GM12878 (cell line): ENCODE measurements around the gene CCDC88A.

Experiments
- CTCF ChIP-seq, 3 experiments: IDR thresholded peaks in 2 of 3; conservative IDR thresholded peaks in 1 of 3; 2 replicates each; pipeline ENCODE4 v1.5.1; 2011; ENCODE audit warnings: low read depth in 3 of 3, low read length in 3 of 3, mild to moderate bottlenecking in 3 of 3, control low read depth in 2 of 3, moderate library complexity in 2 of 3, inconsistent platforms in 1 of 3, mixed read lengths in 1 of 3; ENCODE audit not compliant: control insufficient read depth in 2 of 3, insufficient read depth in 1 of 3; ENCODE audit errors: extremely low read depth in 1 of 3
- EP300 ChIP-seq, 2 experiments: fragments of 150-350 bp in 1 of 2; IDR thresholded peaks; 2 replicates each; pipeline ENCODE4 v1.6.1; 2011 to 2012; ENCODE audit warnings: low read depth in 2 of 2, low read length in 2 of 2, borderline replicate concordance in 1 of 2, improper control_type of control experiment in 1 of 2, inconsistent platforms in 1 of 2; ENCODE audit not compliant: control insufficient read depth in 1 of 2
- EZH2 ChIP-seq: IDR thresholded peaks from 2 replicates; pipeline ENCODE4 v1.6.1; 2012; ENCODE audit warnings: low read depth, mild to moderate bottlenecking, control low read depth, inconsistent platforms, low read length, borderline replicate concordance; ENCODE audit not compliant: control insufficient read depth
- HDAC2 ChIP-seq: fragments of 200-600 bp; sonication (generic); IDR thresholded peaks from 2 replicates; pipeline ENCODE4 v1.6.1; 2017
- JUNB ChIP-seq: IDR thresholded peaks from 2 replicates; pipeline ENCODE4 v1.6.1; 2016; ENCODE audit warnings: antibody characterized with exemption, mild to moderate bottlenecking
- MAX ChIP-seq: IDR thresholded peaks from 2 replicates; pipeline ENCODE4 v1.6.1; 2012; ENCODE audit warnings: low read depth, low read length, improper control_type of control experiment
- NR2C2 ChIP-seq: IDR thresholded peaks from 2 replicates; pipeline ENCODE4 v1.6.1; 2011; ENCODE audit warnings: borderline replicate concordance, low read depth; ENCODE audit not compliant: control insufficient read depth, insufficient read length
- PML ChIP-seq: IDR thresholded peaks from 2 replicates; pipeline ENCODE4 v1.6.1; 2012; ENCODE audit warnings: low read length, inconsistent platforms
- RELA ChIP-seq: fragments of 450-650 bp; IDR thresholded peaks from 2 replicates; pipeline ENCODE4 v1.8.0; 2014; ENCODE audit warnings: borderline replicate concordance; ENCODE audit not compliant: partially characterized antibody
- SIN3A ChIP-seq: IDR thresholded peaks from 2 replicates; pipeline ENCODE4 v1.6.1; 2012; ENCODE audit warnings: low read depth, low read length, improper control_type of control experiment
- TF ChIP-seq, protein P1 (sequence below): fragments of 450-650 bp; IDR thresholded peaks from 2 replicates; pipeline ENCODE4 v1.6.1; 2014; ENCODE audit warnings: mild to moderate bottlenecking
- TF ChIP-seq, protein P2 (sequence below): fragments of 450-650 bp; formaldehyde crosslinking; IDR thresholded peaks from 2 replicates; pipeline ENCODE4 v1.5.0; 2022; ENCODE audit warnings: mild to moderate bottlenecking, missing genetic modification characterization

DNA sequence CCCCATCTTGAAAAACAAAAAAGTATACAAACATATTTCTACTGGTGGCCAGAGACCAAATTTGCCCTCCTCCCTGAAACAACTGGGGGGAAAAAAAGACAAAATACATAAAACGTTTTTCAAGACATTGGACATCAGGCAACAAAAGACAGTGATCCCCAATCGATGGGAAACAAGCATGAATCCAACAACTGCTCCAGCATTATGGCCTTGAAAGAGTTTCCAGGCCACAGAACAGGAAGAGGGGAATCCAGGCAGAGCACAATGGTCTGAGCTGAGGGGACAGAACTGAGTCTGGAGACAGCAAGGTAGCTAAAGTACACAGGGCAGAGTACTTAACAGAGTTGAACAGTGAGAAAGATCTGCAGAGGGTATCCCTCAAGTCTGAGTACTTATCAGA, 4.4 kb downstream of the CCDC88A start:
- TF ChIP-seq CTCF (IDR thresholded peaks at IDR 0.05 in 2 of 3, conservative IDR thresholded peaks at IDR 0.05 in 1 of 3; ENCODE audit: control insufficient read depth in 2 of 3, extremely low read depth in 1 of 3, insufficient read depth in 1 of 3, low read depth in 3 of 3, low read length in 3 of 3) = no peak
- TF ChIP-seq HDAC2 = no peak
- TF ChIP-seq SIN3A = no peak
- no peak for TF ChIP-seq MAX
- no peak for TF ChIP-seq PML
- TF ChIP-seq JUNB = no peak
- TF ChIP-seq, protein P1, sequence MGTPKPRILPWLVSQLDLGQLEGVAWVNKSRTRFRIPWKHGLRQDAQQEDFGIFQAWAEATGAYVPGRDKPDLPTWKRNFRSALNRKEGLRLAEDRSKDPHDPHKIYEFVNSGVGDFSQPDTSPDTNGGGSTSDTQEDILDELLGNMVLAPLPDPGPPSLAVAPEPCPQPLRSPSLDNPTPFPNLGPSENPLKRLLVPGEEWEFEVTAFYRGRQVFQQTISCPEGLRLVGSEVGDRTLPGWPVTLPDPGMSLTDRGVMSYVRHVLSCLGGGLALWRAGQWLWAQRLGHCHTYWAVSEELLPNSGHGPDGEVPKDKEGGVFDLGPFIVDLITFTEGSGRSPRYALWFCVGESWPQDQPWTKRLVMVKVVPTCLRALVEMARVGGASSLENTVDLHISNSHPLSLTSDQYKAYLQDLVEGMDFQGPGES = no peak
- TF ChIP-seq NR2C2 = no peak
- TF ChIP-seq EP300 (IDR thresholded peaks at IDR 0.05; ENCODE audit: borderline replicate concordance in 1 of 2, control insufficient read depth in 1 of 2, low read depth in 2 of 2, low read length in 2 of 2) = no peak
- no peak for TF ChIP-seq RELA
- TF ChIP-seq, protein P2, sequence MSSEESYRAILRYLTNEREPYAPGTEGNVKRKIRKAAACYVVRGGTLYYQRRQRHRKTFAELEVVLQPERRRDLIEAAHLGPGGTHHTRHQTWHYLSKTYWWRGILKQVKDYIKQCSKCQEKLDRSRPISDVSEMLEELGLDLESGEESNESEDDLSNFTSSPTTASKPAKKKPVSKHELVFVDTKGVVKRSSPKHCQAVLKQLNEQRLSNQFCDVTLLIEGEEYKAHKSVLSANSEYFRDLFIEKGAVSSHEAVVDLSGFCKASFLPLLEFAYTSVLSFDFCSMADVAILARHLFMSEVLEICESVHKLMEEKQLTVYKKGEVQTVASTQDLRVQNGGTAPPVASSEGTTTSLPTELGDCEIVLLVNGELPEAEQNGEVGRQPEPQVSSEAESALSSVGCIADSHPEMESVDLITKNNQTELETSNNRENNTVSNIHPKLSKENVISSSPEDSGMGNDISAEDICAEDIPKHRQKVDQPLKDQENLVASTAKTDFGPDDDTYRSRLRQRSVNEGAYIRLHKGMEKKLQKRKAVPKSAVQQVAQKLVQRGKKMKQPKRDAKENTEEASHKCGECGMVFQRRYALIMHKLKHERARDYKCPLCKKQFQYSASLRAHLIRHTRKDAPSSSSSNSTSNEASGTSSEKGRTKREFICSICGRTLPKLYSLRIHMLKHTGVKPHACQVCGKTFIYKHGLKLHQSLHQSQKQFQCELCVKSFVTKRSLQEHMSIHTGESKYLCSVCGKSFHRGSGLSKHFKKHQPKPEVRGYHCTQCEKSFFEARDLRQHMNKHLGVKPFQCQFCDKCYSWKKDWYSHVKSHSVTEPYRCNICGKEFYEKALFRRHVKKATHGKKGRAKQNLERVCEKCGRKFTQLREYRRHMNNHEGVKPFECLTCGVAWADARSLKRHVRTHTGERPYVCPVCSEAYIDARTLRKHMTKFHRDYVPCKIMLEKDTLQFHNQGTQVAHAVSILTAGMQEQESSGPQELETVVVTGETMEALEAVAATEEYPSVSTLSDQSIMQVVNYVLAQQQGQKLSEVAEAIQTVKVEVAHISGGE (CRISPR knock-in tag) = no peak
- no peak for TF ChIP-seq EZH2
